H9 (cell line): ENCODE data around the gene TMEM217. TPM values are rescaled to one million over a fixed set of nuclear protein-coding genes. Genes with fewer than 3 reads are reported as not detected.
"Not testable (repeated sequence)": the region's sequence is repeated elsewhere in the genome, so short reads cannot be mapped to it uniquely, and the experiment has no call there.

Experiments used
- DNase-seq: peaks from one replicate; pipeline ENCODE4 v3.0.0-alpha.2; 2017
- H2AFZ ChIP-seq: one replicate; pipeline ENCODE4 v1.6.1; 2013; ENCODE audit warnings: mild to moderate bottlenecking, low read length, control low read depth, moderate library complexity
- H2AK5ac ChIP-seq: 2 replicates; pipeline ENCODE4 v1.6.1; 2013; ENCODE audit warnings: low read length, control low read depth, mixed read lengths; ENCODE audit not compliant: insufficient read length
- H2BK120ac ChIP-seq: one replicate; pipeline ENCODE4 v1.6.1; 2013; ENCODE audit warnings: low read depth, mild to moderate bottlenecking, low read length, control low read depth, inconsistent platforms; ENCODE audit not compliant: poor library complexity, severe bottlenecking
- H2BK12ac ChIP-seq: 2 replicates; pipeline ENCODE4 v1.6.1; 2013; ENCODE audit warnings: low read length, control low read depth, mixed read lengths, low read depth; ENCODE audit not compliant: insufficient read length
- H2BK15ac ChIP-seq: 2 replicates; pipeline ENCODE4 v1.6.1; 2013; ENCODE audit warnings: low read depth, low read length, control low read depth
- H2BK20ac ChIP-seq: one replicate; pipeline ENCODE4 v1.6.1; 2013; ENCODE audit warnings: low read depth, mild to moderate bottlenecking, low read length, control low read depth, inconsistent platforms; ENCODE audit not compliant: poor library complexity, severe bottlenecking
- H2BK5ac ChIP-seq: 2 replicates; pipeline ENCODE4 v1.6.1; 2013; ENCODE audit warnings: low read length, control low read depth, mixed read lengths; ENCODE audit not compliant: insufficient read length
- H3K14ac ChIP-seq: 2 replicates; pipeline ENCODE4 v1.6.1; 2013; ENCODE audit warnings: low read length, control low read depth; ENCODE audit not compliant: insufficient read depth
- H3K18ac ChIP-seq: 2 replicates; pipeline ENCODE4 v1.6.1; 2013; ENCODE audit warnings: low read depth, mild to moderate bottlenecking, mixed read lengths, low read length, control low read depth; ENCODE audit not compliant: insufficient read length
- H3K23ac ChIP-seq: 2 replicates; pipeline ENCODE4 v1.6.1; 2013; ENCODE audit warnings: low read length, control low read depth, mixed read lengths, low read depth; ENCODE audit not compliant: insufficient read length
- H3K23me2 ChIP-seq: 2 replicates; pipeline ENCODE4 v1.6.1; 2013; ENCODE audit warnings: low read depth, mild to moderate bottlenecking, mixed read lengths, low read length, control low read depth; ENCODE audit not compliant: insufficient read length, poor library complexity, severe bottlenecking
- H3K27ac ChIP-seq: 2 replicates; pipeline ENCODE4 v1.5.1; 2013; ENCODE audit warnings: low read length, control low read depth, mixed read lengths, low read depth; ENCODE audit not compliant: insufficient read length
- H3K27me3 ChIP-seq: 2 replicates; pipeline ENCODE4 v1.6.1; 2013; ENCODE audit warnings: low read length, control low read depth, inconsistent platforms; ENCODE audit not compliant: insufficient read depth
- H3K4ac ChIP-seq: 2 replicates; pipeline ENCODE4 v1.6.1; 2013; ENCODE audit warnings: low read depth, mild to moderate bottlenecking, control low read depth, inconsistent platforms, low read length, moderate library complexity
- H3K4me1 ChIP-seq: 2 replicates; pipeline ENCODE4 v1.6.1; 2013; ENCODE audit warnings: low read length, control low read depth, inconsistent platforms; ENCODE audit not compliant: insufficient read depth
- H3K4me2 ChIP-seq: 2 replicates; pipeline ENCODE4 v1.6.1; 2013; ENCODE audit warnings: low read length, control low read depth, mixed read lengths; ENCODE audit not compliant: insufficient read length, insufficient read depth
- H3K56ac ChIP-seq: 2 replicates; pipeline ENCODE4 v1.6.1; 2013; ENCODE audit warnings: low read depth, mild to moderate bottlenecking, mixed read lengths, low read length, control low read depth; ENCODE audit not compliant: insufficient read length
- H3K79me1 ChIP-seq: 2 replicates; pipeline ENCODE4 v1.6.1; 2013; ENCODE audit warnings: low read depth, mild to moderate bottlenecking, moderate library complexity, low read length, control low read depth, inconsistent platforms; ENCODE audit not compliant: insufficient read depth, poor library complexity, severe bottlenecking
- H3K79me2 ChIP-seq: 2 replicates; pipeline ENCODE4 v1.6.1; 2013; ENCODE audit warnings: low read length, control low read depth, inconsistent platforms; ENCODE audit not compliant: insufficient read depth
- H3K9ac ChIP-seq: 2 replicates; pipeline ENCODE4 v1.6.1; 2013; ENCODE audit warnings: low read length, control low read depth, mixed read lengths; ENCODE audit not compliant: insufficient read length; ENCODE audit errors: extremely low read depth
- H3K9me3 ChIP-seq: one replicate; pipeline ENCODE4 v1.6.1; 2013; ENCODE audit warnings: low read depth, low read length, inconsistent platforms; ENCODE audit not compliant: control insufficient read depth
- H3T11ph ChIP-seq: one replicate; pipeline ENCODE4 v1.6.1; 2013; ENCODE audit warnings: mild to moderate bottlenecking, low read length, control low read depth, inconsistent platforms
- H4K20me1 ChIP-seq: one replicate; pipeline ENCODE4 v1.6.1; 2013; ENCODE audit not compliant: control insufficient read depth, insufficient read length, insufficient read depth
- H4K5ac ChIP-seq: 2 replicates; pipeline ENCODE4 v1.6.1; 2013; ENCODE audit warnings: low read depth, mild to moderate bottlenecking, mixed read lengths, low read length, control low read depth; ENCODE audit not compliant: insufficient read length
- H4K8ac ChIP-seq: replicated peaks from 2 replicates; pipeline ENCODE4 v1.6.1; 2013; ENCODE audit warnings: low read length, control low read depth, mixed read lengths, low read depth; ENCODE audit not compliant: insufficient read length
- H4K91ac ChIP-seq: 2 replicates; pipeline ENCODE4 v1.6.1; 2013; ENCODE audit warnings: low read depth, mild to moderate bottlenecking, moderate library complexity, mixed read lengths, low read length, control low read depth; ENCODE audit not compliant: insufficient read length
- H3K27ac Mint-ChIP-seq, 3 experiments: 2 replicates in 2 of 3; 3 replicates in 1 of 3; pipeline ENCODE4 v1.8.0; 2020 to 2021; ENCODE audit warnings: mixed read lengths in 3 of 3, mild to moderate bottlenecking in 1 of 3, moderate library complexity in 1 of 3
- H3K27me3 Mint-ChIP-seq: 2 replicates; pipeline ENCODE4 v1.8.0; 2021; ENCODE audit warnings: low read depth, mild to moderate bottlenecking, moderate library complexity, mixed read lengths
- H3K36me3 Mint-ChIP-seq, 3 experiments: 2 replicates in 2 of 3; 3 replicates in 1 of 3; pipeline ENCODE4 v1.8.0; 2020 to 2021; ENCODE audit warnings: low read depth in 3 of 3, mixed read lengths in 3 of 3; ENCODE audit not compliant: insufficient read depth in 1 of 3
- H3K4me1 Mint-ChIP-seq, 2 experiments: 2 replicates each; pipeline ENCODE4 v1.8.0; 2020; ENCODE audit warnings: mixed read lengths in 2 of 2
- H3K4me3 Mint-ChIP-seq, 2 experiments: 2 replicates in 1 of 2; 3 replicates in 1 of 2; pipeline ENCODE4 v1.8.0; 2020 to 2021; ENCODE audit warnings: mild to moderate bottlenecking in 2 of 2, mixed read lengths in 2 of 2, moderate library complexity in 1 of 2
- H3K9me3 Mint-ChIP-seq, 2 experiments: 2 replicates in 1 of 2; 3 replicates in 1 of 2; pipeline ENCODE4 v1.8.0; 2020; ENCODE audit warnings: mild to moderate bottlenecking in 2 of 2, mixed read lengths in 2 of 2, moderate library complexity in 1 of 2
- WGBS: extraction: QIAGEN DNeasy Blood & Tissue Kit; methylation state at CpG from one replicate; pipeline ENCODE4 v1.1.7; 2013; ENCODE audit warnings: missing lambda C conversion rate, low lambda C conversion rate, mixed read lengths; ENCODE audit not compliant: insufficient read length; ENCODE audit errors: extremely low coverage; 5-methylcytosine and 5-hydroxymethylcytosine counted together
- total RNA-seq: library from RNA; stranded (reverse); gene quantifications from 2 replicates; pipeline ENCODE4 v1.2.1, GENCODE V29; 2021
- TF ChIP-seq, protein P1 (sequence below): fragments of 200-600 bp; sonication (generic); conservative IDR thresholded peaks from 3 replicates; pipeline ENCODE4 v1.8.0; 2021; ENCODE audit warnings: antibody characterized with exemption, mild to moderate bottlenecking

The TMEM217 gene
- total RNA-seq, 1 experiment from 2014 or later = 1.1 TPM

DNA sequence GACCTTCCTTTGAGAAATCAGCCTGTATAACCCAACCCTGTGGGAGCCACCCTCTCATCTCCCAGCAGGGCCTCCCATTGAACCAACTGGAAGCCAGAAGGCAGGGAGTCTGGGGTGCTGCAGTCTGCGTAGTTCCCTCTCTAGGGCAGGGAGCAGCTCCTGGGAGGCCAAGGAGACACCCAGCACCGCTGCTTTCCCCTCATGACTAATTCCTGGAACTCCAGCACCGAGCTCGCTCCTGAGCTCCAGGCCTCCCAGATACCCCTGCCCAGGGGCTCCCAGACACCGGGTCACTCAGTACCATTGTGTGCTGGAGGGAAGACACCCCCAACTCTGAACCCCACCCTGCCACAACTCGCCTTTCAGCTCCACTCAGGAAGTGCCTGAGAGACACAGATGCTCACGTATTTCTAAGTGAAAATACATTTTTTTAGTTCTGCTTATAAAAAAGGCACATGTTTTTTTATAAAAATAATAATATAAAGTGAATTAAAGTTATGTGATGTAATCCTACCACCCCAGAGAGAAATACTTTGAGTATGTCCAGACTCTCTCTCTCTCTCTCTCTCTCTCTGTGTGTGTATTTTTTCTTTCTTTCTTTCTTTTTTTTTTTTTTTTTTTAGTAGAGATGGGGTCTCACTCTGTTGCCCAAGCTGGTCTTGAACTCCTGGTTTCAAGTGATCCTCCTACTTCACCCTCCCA, 70.5 kb downstream of the TMEM217 start:
- Histone ChIP-seq H3K79me2 (no peaks in the 10 kb centered on the region), H2BK5ac (no peak overlapping the region), H3K27me3 (no peaks in the 10 kb centered on the region), H2AFZ (no peak overlapping the region), H3K9ac (no peak overlapping the region), H2AK5ac (no peak overlapping the region), H3K18ac (no peak overlapping the region), H4K20me1 (no peaks in the 10 kb centered on the region), H3K14ac (peak overlapping the region; percentile 89; the same call in 1 of the 2 replicates), H3K9me3 (no peaks in the 10 kb centered on the region), H3K56ac (no peak overlapping the region), H3T11ph (no peak overlapping the region), H4K91ac (no peak overlapping the region), H3K4me1 (no peaks in the 10 kb centered on the region), H3K23ac (no peak overlapping the region), H2BK12ac (no peak overlapping the region), H3K4me2 (no peak overlapping the region), H3K4ac (no peak overlapping the region), H3K23me2 (no peaks in the 10 kb centered on the region), H3K79me1 (no peaks in the 10 kb centered on the region), H4K5ac (no peak overlapping the region), H4K8ac (no peak overlapping the region), H2BK120ac (no peak overlapping the region), H2BK15ac (no peak overlapping the region), H2BK20ac (no peak overlapping the region), H3K27ac (no peak overlapping the region)
- H3K4me3 Mint-ChIP-seq = no peak overlapping the region
- H3K9me3 Mint-ChIP-seq = peaks cover 0 to 6% of the 10 kb centered on the region in 2 experiments; a peak in 1 of 5 replicates
- no peaks in the 10 kb centered on the region for H3K36me3 Mint-ChIP-seq
- no peaks in the 10 kb centered on the region for H3K27me3 Mint-ChIP-seq
- no peak for DNase-seq
- H3K27ac Mint-ChIP-seq = no peak overlapping the region
- WGBS = no CpG with 5 or more reads among the region's 7 CpGs
- peaks cover 3 to 4% of the 10 kb centered on the region in 2 experiments for H3K4me1 Mint-ChIP-seq
- TF ChIP-seq, protein P1, sequence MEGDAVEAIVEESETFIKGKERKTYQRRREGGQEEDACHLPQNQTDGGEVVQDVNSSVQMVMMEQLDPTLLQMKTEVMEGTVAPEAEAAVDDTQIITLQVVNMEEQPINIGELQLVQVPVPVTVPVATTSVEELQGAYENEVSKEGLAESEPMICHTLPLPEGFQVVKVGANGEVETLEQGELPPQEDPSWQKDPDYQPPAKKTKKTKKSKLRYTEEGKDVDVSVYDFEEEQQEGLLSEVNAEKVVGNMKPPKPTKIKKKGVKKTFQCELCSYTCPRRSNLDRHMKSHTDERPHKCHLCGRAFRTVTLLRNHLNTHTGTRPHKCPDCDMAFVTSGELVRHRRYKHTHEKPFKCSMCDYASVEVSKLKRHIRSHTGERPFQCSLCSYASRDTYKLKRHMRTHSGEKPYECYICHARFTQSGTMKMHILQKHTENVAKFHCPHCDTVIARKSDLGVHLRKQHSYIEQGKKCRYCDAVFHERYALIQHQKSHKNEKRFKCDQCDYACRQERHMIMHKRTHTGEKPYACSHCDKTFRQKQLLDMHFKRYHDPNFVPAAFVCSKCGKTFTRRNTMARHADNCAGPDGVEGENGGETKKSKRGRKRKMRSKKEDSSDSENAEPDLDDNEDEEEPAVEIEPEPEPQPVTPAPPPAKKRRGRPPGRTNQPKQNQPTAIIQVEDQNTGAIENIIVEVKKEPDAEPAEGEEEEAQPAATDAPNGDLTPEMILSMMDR = no peak

DNA sequence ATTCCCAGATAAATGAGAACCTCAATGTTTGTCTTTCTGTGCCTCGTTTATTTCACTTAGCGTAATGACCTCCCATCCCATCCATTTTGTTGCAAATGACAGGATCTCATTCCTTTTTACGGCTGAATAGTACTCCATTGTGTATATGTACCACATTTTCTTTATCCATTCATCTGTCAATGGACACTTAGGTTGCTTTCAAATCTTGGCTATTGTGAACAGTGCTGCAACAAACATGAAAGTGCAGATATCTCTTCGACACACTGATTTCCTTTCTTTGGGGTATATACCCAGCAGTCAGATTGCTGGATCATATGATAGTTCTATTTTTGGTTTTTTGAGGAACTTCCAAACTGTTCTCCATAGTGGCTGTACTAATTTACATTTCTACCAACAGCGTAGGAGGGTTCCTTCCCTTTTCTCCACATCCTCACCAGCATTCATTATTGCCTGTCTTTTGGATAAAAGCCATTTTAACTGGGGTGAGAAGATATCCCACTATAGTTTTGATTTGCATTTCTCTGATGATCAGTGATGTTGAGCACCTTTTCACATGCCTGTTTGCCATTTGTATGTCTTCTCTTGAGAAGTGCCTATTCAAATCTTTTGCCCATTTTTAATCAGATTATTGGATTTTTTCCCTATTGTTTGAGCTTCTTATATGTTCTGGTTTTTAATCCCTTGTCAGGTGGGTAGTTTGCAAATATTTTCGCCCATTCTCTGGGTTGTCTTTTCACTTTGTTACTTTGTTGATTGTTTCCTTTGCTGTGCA, 71.8 kb downstream of the TMEM217 start:
- H3K4ac ChIP-seq, DNase-seq, H4K5ac ChIP-seq, H3K9me3 ChIP-seq, H2AFZ ChIP-seq, H3K9ac ChIP-seq, H3K27me3 Mint-ChIP-seq, H4K8ac ChIP-seq, H2BK12ac ChIP-seq, H3K4me1 Mint-ChIP-seq, H3K79me2 ChIP-seq, H3T11ph ChIP-seq, H3K23ac ChIP-seq, H3K27me3 ChIP-seq, H3K27ac ChIP-seq, H3K9me3 Mint-ChIP-seq, H3K27ac Mint-ChIP-seq, H3K4me1 ChIP-seq, H3K4me2 ChIP-seq, H3K23me2 ChIP-seq, H3K36me3 Mint-ChIP-seq, H2BK20ac ChIP-seq, H4K91ac ChIP-seq, H3K56ac ChIP-seq, H2AK5ac ChIP-seq, H3K18ac ChIP-seq, H3K14ac ChIP-seq, H3K79me1 ChIP-seq, H4K20me1 ChIP-seq, H2BK5ac ChIP-seq, H2BK120ac ChIP-seq, H2BK15ac ChIP-seq, H3K4me3 Mint-ChIP-seq: not testable (repeated sequence)
- WGBS = no CpG with 5 or more reads among the region's 6 CpGs
